Stimulated activated CD8-positive, alpha-beta memory T cell treated with anti-CD3 and anti-CD28 coated beads, Interleukin-15, amount 100 ng/mL, for 1 hour (primary cell): ENCODE measurements around the gene CCDC78.

Source experiments
- DNase-seq: peaks from one replicate; pipeline ENCODE4 v3.0.0-alpha.2; 2020; ENCODE audit warnings: low read depth

The CCDC78 gene

DNA sequence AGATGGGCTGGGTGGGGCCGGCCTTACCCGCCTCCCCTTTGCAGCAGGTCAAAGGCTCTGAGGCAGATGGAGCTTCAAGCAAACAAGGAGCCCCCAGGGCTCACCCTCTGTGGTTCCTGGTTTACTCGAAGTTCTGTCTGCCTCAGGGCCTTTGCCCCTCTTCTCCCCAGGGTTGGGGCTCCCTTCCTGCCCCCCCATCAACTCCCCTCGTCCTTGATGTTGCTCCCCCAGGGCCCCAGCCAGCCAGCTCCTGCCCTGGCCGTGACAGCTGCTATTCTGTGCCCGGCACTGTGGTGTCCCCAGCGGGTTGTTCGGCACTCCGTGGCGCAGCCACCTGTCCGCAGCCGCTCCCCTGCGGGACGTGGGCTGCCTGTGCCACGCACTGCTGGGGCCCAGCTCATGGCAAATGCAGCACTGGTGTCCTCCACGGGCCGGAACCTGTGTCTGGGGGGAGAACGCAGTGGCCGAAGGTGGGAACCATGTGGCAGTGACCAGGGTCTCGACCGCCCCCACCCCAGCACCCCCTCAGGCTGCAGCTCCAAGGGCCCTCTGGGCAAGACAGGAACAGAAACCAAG lies 15.7 kb downstream of the CCDC78 start:
- DNase-seq, result no peak

DNA sequence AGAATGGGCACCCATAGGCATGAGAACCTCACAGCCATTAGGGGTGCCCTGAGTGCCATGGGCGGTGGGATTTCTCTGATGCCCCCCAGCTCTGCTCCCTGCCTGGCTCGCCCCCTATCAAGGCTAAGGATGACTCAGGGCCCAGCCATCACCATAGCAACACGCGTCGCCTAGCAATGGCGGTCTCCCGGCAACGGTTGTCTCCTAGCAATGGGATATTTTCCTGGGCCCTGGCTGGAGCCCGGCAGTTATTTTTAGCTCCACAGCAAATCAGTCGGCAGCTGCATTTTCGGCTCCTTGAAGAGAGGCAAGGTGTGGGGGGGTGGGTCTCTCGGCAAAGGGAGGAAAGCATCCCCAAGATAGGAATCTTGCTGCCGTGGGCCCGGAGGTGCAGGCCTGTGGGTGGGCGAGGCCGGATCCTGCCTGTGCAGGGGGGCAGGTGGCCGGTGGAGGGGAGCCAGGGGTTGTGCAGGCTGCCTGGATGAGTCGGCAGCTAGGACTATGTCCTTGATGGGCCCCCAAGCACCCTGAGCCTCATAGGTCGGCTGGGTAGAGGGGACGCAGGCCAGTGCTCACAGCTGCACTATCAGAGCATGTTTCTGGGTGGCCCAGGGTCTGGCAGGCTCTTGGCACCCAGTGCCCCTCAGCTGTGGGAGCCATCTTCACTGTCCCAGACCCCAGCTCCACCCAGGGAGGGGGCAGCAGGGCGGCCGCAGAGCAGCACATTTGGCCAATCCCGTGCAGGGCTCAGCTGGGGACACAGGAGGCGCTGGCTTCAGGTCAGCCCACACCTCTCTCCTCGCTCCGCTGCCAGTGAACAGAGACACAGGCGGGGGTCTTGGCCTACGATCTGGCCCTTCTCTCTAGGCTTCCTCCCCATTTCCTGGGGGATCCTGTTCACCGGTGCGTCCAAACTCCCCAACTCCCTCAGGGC lies 16.4 kb downstream of the CCDC78 start:
- no peak for DNase-seq

DNA sequence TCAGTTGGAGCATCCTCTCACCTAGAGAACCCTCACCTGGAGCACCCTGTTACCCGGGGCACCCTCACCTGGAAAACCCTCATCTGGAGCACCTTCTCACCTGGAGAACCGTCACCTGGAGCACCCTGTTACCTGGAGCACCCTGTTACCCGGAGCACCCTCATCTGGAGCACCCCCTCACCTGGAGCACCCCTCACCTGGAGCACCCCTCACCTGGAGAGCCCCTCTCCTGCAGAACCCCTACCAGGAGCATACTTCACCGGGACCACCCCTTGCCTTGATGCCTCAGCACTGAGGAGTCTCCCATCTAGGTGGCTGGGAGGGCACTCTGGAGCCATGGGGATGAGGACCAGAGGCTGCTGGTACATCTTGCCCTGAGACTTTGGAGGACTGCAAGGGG lies 17.3 kb downstream of the CCDC78 start:
- no peak for DNase-seq

DNA sequence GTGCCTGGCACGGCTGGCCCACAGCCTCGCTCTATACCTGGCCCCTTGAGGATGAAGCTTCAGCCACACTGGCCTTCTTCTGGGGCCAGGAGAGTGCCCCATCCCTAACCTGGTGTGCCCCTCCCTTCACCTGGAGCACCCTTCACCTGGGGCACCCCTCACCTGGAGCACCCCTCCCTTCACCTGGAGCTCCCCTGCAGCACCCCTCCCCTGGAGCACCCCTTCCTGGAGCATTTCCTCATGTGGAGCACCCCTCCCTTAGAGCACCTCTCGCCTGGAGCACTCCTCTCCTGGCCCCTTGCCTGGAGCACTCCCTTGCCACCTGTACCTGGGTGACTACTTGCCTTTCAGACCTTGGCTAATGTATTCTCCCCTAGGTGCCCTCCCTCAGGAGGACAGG lies 18.2 kb downstream of the CCDC78 start:
- DNase-seq, result no peak

- no peak for DNase-seq
Measured at GRCh38 chr16:707062-707538, 19.1 kb downstream of the CCDC78 start.

GRCh38 chr16:706189-707061 lies 19.8 kb downstream of the CCDC78 start:
- DNase-seq, result no peak

- no peak for DNase-seq
Measured at GRCh38 chr16:705431-706188, 20.6 kb downstream of the CCDC78 start, which contains the start of gene FBXL16. TSS of gene FBXL16 (minus strand) at chr16:705801. CDS start at chr16:697405, 8,396 bp downstream.

- DNase-seq, result no peak
Measured at GRCh38 chr16:704552-705380, 21.5 kb downstream of the CCDC78 start.

- no peak for DNase-seq
Measured at GRCh38 chr16:704047-704446, 22.2 kb downstream of the CCDC78 start.

DNA sequence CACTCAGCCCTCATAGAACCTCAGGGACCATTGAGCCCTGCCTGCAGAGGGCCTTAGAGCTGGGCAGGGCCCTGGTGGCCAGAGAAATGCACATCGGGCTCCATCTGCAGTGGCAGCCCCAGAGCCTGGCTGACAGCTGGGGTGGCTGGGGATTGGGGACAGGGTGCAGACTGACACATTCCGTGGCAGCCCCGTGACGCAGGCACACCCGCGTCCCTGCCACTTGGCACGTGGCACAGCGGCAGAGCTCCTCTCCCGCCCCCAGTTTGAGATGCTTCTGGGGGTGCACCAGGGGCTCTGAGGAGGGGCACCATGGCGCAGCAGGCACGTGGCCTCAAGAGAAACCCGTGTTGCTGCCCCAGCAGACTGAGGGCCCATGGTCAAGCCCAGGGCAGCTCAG lies 22.8 kb downstream of the CCDC78 start:
- DNase-seq, result no peak

DNA sequence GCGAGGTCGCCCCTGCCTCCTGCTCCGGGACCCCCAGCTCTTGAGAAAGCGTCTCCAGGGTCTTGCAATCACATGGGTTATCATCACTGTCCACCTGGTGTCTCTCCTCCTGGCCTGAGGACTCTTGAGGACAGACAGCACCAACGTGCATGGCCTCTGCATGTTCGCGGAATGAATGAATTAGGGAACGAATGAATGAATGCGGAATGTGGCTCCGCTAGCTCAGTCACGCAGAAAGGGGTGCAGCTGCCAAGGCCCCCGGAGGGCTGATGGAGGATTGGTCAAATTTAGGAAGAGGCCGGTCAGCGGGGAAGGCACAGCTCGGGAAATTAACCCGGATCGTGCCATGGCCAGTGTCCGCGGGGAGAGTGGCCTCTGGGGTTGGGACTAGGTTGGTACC lies 23.9 kb downstream of the CCDC78 start:
- DNase-seq, result no peak

- no peak for DNase-seq
Measured at GRCh38 chr16:700684-701584, 25.3 kb downstream of the CCDC78 start.

DNA sequence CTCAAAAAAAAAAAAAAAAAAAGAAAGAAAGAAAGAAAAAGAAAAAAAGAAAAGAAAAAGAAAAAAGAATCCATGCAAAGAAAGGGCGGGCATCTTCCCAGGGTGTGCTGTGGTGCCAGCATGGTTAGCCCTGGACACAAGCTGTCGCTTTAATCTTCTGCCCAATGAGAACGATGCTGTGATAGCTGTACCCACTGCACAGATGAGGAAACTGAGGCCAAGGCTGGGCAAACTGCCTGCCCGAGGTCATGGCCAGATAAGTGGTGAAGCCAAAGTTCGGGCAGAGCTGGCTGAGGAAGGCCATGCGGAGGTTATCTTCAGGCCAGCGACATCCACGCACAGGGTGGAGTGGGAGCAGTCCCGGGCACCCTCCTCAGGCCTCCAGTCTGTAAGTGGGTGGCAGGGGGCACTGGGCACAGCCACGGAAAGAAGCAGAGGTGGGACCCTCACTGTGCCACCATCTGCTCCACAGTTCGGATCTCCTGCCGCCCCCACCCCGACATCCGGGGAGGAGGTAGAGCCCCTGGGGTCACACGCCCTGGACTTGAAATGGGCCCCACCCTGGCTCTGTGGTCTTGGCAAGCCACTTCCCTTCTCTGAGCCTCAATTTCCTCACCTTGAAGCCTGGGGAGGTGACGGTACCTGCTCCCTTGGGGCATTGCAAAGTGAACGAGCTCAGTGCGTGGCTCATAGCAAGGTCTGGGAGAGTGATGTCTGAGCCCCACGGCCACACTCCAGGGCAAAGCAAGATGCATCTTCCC lies 27.2 kb downstream of the CCDC78 start:
- DNase-seq, result no peak

- DNase-seq, result no peak
Measured at GRCh38 chr16:695355-696089, 30.7 kb downstream of the CCDC78 start.

DNA sequence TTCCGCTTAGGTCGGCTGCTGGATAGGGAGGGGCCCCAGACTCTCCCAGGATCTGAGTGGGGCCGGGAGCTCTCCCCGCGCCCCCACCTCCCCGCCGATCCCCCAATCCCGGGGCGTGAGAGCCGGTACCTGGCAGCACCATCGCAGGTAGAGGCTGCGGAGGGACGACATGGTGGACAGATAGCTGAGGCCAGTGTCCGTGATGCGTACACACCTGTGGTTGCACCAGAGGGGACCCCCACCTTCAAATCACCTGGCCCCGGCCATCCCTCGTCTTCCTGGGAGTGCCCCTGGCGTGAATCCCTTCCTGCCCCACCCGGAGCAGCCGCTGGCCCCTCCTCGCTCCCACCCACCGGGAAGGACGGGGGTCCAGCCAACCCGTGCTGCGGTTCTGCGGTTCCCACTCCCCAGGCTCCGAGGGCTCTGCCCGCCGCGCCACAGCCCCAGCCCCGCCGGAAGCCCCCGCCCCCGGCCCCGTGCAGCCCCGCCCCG lies 31.3 kb downstream of the CCDC78 start:
- no peak for DNase-seq

DNA sequence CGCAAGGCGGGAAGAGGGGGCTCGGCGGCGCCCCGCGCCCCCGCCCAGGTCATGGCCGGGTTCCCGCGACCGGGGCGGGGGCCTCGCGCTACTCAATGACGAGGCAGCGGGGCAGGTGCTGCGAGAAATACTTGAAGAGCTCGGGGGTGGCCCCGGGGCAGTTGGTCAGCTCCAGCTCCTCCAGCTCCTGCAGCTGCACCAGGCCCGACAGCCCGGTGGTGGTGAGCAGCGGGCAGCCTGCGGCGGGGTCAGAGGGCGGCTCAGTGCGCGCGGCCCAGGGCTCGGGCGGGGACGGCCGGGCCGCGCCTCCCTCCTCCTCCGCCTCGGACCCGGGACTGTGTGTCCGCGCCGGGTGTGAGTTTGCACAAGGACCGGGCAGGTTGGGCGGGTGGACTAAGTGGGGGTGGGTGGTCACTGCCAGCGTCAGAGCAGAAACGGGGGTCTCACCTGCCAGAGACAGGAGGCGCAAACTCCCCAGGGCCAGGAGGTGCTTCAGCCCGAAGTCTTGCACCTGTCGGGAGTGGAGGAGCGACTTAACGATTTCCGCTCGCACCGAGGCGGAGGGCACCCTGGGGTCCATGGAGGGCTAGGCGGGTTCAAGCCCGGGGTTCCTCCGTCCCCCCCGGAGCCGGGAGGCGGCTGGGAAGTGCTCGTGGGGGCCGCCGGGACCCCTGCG lies 31.9 kb downstream of the CCDC78 start:
- DNase-seq, result no peak

- no peak for DNase-seq
Measured at GRCh38 chr16:693766-694165, 32.5 kb downstream of the CCDC78 start.
